ENCODE results near the gene RPA1.

RPA1 gene

DNA sequence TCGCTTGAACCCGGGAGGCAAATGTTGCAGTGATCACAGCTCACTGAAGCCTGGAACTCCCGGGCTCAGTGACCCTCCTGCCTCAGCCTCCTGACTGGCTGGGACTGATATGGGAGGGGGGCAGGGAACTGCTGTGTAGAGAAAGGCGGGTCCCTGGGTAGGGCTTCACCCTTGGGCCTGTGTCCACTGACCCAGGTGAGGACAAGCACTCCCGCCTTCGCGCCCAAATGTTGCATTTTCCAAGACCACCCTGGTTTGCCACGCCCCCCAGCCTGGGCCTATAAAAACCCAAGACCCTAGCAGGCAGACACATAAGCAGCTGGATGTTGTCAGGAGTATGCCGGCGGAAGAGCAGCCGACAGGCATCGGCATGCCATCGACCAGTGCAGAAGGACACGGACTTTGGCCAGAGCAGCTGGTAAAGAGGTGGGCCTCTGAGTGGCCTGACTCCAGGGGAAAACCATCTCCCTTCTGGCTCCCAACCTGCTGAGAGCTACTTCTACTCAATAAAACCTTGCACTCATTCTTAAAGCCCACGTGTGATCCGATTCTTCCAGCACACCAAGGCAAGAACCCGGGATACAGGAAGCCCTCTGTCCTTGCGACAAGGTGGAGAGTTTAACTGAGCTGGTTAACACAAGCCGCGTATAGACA, 19.2 kb upstream of the RPA1 start:
- H3K36me3 ChIP-seq (ENCODE audit: control insufficient read depth, insufficient read depth, low read length): peaks cover 12% of the 10 kb centered on the region
- no peaks in the 10 kb centered on the region for H3K27me3 ChIP-seq (replicated peaks; ENCODE audit: control insufficient read depth, insufficient read depth, low read length, poor library complexity, severe bottlenecking)
- H3K9me3 ChIP-seq (ENCODE audit: control insufficient read depth, low read length): no peaks in the 10 kb centered on the region
- no peak for DNase-seq
- no peak overlapping the region for H3K4me3 ChIP-seq (ENCODE audit: insufficient read depth, low read depth, low read length, poor library complexity, severe bottlenecking)
- H3K4me1 ChIP-seq (ENCODE audit: control insufficient read depth, insufficient read depth, low read length, poor library complexity, severe bottlenecking): no peaks in the 10 kb centered on the region
- no peak overlapping the region for H3K27ac ChIP-seq (ENCODE audit: insufficient read depth, low read length, poor library complexity, severe bottlenecking)

DNA sequence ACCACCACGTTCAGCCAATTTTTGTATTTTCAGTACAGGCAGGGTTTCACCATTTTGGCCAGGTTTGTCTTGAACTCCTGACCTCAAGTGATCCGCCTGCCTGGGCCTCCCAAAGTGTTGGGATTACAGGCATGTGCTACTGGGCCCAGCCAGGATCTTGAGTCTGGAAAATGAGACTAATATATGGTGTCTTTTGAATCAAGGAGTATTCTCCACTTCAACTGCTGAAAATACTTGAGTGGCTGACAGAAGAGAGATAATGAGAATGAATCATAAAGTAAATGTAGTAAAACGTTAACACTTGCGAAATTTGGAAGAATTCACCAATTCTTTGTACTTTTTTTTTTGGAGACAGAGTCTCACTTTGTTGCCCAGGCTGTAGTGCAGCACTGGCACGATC, 16.7 kb upstream of the RPA1 start:
- Histone ChIP-seq H3K4me3 (ENCODE audit: insufficient read depth, low read depth, low read length, poor library complexity, severe bottlenecking) (no peak overlapping the region), H3K9me3 (ENCODE audit: control insufficient read depth, low read length) (no peaks in the 10 kb centered on the region), H3K4me1 (ENCODE audit: control insufficient read depth, insufficient read depth, low read length, poor library complexity, severe bottlenecking) (no peaks in the 10 kb centered on the region), H3K36me3 (ENCODE audit: control insufficient read depth, insufficient read depth, low read length) (peaks cover 12% of the 10 kb centered on the region), H3K27ac (ENCODE audit: insufficient read depth, low read length, poor library complexity, severe bottlenecking) (no peak overlapping the region), H3K27me3 (replicated peaks; ENCODE audit: control insufficient read depth, insufficient read depth, low read length, poor library complexity, severe bottlenecking) (no peaks in the 10 kb centered on the region)
- DNase-seq: no peak

- Histone ChIP-seq H3K9me3 (ENCODE audit: control insufficient read depth, low read length) (no peaks in the 10 kb centered on the region), H3K36me3 (ENCODE audit: control insufficient read depth, insufficient read depth, low read length) (no peaks in the 10 kb centered on the region), H3K27ac (ENCODE audit: insufficient read depth, low read length, poor library complexity, severe bottlenecking) (no peak overlapping the region), H3K4me3 (ENCODE audit: insufficient read depth, low read depth, low read length, poor library complexity, severe bottlenecking) (no peak overlapping the region), H3K27me3 (replicated peaks; ENCODE audit: control insufficient read depth, insufficient read depth, low read length, poor library complexity, severe bottlenecking) (no peaks in the 10 kb centered on the region), H3K4me1 (ENCODE audit: control insufficient read depth, insufficient read depth, low read length, poor library complexity, severe bottlenecking) (peaks cover 6% of the 10 kb centered on the region)
- no peak for DNase-seq
These were observed 9.1 kb upstream of the RPA1 start for GRCh38 chr17:1820528-1821252.

DNA sequence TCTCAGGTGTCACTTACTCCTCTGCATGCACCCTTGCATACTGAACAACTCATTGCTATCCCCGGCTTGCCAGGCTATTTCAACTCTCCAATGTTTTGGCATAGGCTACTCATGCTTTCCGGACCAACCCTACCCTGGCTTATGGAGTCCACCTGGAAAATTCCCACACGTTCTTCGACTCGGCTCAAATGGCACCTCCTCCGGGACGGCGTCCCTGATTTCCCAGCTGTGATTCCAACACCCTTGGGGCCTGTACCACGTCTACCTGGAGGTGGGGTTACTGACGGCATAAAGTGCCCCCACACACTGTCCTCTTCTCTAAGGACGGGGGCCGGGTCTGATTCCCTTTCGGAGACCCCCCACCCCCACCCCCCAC, 601 bp upstream of the RPA1 start:
- H3K36me3 ChIP-seq (ENCODE audit: control insufficient read depth, insufficient read depth, low read length): peaks cover 10% of the 10 kb centered on the region
- peak overlapping the region; percentile 74 for H3K27ac ChIP-seq (ENCODE audit: insufficient read depth, low read length, poor library complexity, severe bottlenecking)
- no peak for DNase-seq
- no peaks in the 10 kb centered on the region for H3K27me3 ChIP-seq (replicated peaks; ENCODE audit: control insufficient read depth, insufficient read depth, low read length, poor library complexity, severe bottlenecking)
- no peaks in the 10 kb centered on the region for H3K9me3 ChIP-seq (ENCODE audit: control insufficient read depth, low read length)
- peaks cover 21% of the 10 kb centered on the region for H3K4me1 ChIP-seq (ENCODE audit: control insufficient read depth, insufficient read depth, low read length, poor library complexity, severe bottlenecking)
- peak overlapping the region; percentile 100 for H3K4me3 ChIP-seq (ENCODE audit: insufficient read depth, low read depth, low read length, poor library complexity, severe bottlenecking)

GRCh38 chr17:1830288-1830687, 483 bp downstream of the RPA1 start:
- no peaks in the 10 kb centered on the region for H3K9me3 ChIP-seq (ENCODE audit: control insufficient read depth, low read length)
- H3K27ac ChIP-seq (ENCODE audit: insufficient read depth, low read length, poor library complexity, severe bottlenecking): peak overlapping the region; percentile 74
- H3K36me3 ChIP-seq (ENCODE audit: control insufficient read depth, insufficient read depth, low read length): peaks cover 10% of the 10 kb centered on the region
- peaks cover 21% of the 10 kb centered on the region for H3K4me1 ChIP-seq (ENCODE audit: control insufficient read depth, insufficient read depth, low read length, poor library complexity, severe bottlenecking)
- no peak for DNase-seq
- H3K27me3 ChIP-seq (replicated peaks; ENCODE audit: control insufficient read depth, insufficient read depth, low read length, poor library complexity, severe bottlenecking): no peaks in the 10 kb centered on the region
- H3K4me3 ChIP-seq (ENCODE audit: insufficient read depth, low read depth, low read length, poor library complexity, severe bottlenecking): peak overlapping the region; percentile 100

DNA sequence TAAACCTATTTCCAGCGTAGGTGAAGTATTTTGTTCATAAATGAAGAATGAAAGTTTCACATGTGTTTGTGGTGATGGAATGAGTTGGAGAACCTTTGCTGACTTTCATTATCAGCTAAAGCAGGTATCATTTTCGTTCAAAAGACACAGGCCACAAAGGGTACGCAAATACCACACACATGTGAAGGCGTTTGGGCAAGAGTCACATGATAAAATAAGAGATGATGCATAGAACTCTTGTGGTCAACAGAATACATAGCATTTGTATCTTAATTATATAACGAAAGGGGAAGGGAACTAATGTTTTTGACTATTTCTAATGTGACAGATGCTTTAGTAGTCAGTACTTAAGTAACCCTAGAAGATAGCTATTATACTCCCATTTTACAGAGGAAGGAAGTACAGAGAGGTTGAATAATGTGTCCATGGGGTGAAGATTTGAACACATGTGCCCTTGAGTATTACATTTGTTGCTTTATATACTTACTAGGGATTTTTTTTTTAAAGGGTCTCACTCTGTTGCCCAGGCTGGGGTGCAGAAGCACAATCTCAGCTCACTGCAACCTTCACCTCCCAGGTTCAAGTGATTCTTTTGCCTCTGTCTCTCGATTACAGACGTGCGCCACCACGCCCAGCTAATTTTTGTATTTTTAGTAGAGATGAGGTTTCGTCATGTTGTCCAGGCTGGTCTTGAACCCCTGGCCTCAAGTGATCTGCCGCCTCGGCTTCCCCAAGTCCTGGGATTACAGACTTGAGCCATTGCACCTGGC, 4.8 kb downstream of the RPA1 start:
- no peaks in the 10 kb centered on the region for H3K27me3 ChIP-seq (replicated peaks; ENCODE audit: control insufficient read depth, insufficient read depth, low read length, poor library complexity, severe bottlenecking)
- no peak overlapping the region for H3K4me3 ChIP-seq (ENCODE audit: insufficient read depth, low read depth, low read length, poor library complexity, severe bottlenecking)
- H3K27ac ChIP-seq (ENCODE audit: insufficient read depth, low read length, poor library complexity, severe bottlenecking): no peak overlapping the region
- H3K9me3 ChIP-seq (ENCODE audit: control insufficient read depth, low read length): no peaks in the 10 kb centered on the region
- H3K36me3 ChIP-seq (ENCODE audit: control insufficient read depth, insufficient read depth, low read length): peaks cover 8% of the 10 kb centered on the region
- no peak for DNase-seq
- H3K4me1 ChIP-seq (ENCODE audit: control insufficient read depth, insufficient read depth, low read length, poor library complexity, severe bottlenecking): peaks cover 14% of the 10 kb centered on the region

DNA sequence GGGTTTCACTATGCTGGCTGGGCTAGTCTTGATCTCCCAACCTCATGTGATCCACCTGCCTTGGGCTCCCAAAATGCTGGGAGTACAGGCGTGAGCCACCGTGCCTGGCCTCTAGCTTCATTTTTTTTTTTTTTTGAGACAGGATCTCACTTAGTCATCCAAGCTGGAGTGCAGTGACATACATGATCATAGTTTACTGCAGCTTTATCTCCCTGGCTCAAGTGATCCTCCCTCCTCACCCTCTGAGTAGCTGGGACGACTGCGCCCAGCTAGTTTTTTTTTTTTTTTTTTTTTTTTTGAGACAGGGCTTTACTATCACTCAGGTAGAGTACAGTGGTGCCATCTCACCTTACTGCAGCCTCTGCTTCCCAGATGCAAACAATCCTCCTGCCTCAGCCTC, 9.7 kb downstream of the RPA1 start:
- Histone ChIP-seq H3K4me1 (ENCODE audit: control insufficient read depth, insufficient read depth, low read length, poor library complexity, severe bottlenecking) (no peaks in the 10 kb centered on the region), H3K27me3 (replicated peaks; ENCODE audit: control insufficient read depth, insufficient read depth, low read length, poor library complexity, severe bottlenecking) (no peaks in the 10 kb centered on the region), H3K4me3 (ENCODE audit: insufficient read depth, low read depth, low read length, poor library complexity, severe bottlenecking) (no peak overlapping the region), H3K36me3 (ENCODE audit: control insufficient read depth, insufficient read depth, low read length) (peaks cover 23% of the 10 kb centered on the region), H3K27ac (ENCODE audit: insufficient read depth, low read length, poor library complexity, severe bottlenecking) (no peak overlapping the region), H3K9me3 (ENCODE audit: control insufficient read depth, low read length) (no peaks in the 10 kb centered on the region)
- no peak for DNase-seq

GRCh38 chr17:1843947-1844346, 14.1 kb downstream of the RPA1 start:
- no peaks in the 10 kb centered on the region for H3K9me3 ChIP-seq (ENCODE audit: control insufficient read depth, low read length)
- H3K36me3 ChIP-seq (ENCODE audit: control insufficient read depth, insufficient read depth, low read length): peaks cover 55% of the 10 kb centered on the region
- no peaks in the 10 kb centered on the region for H3K4me1 ChIP-seq (ENCODE audit: control insufficient read depth, insufficient read depth, low read length, poor library complexity, severe bottlenecking)
- DNase-seq: no peak
- H3K4me3 ChIP-seq (ENCODE audit: insufficient read depth, low read depth, low read length, poor library complexity, severe bottlenecking): no peak overlapping the region
- no peaks in the 10 kb centered on the region for H3K27me3 ChIP-seq (replicated peaks; ENCODE audit: control insufficient read depth, insufficient read depth, low read length, poor library complexity, severe bottlenecking)
- H3K27ac ChIP-seq (ENCODE audit: insufficient read depth, low read length, poor library complexity, severe bottlenecking): no peak overlapping the region

GRCh38 chr17:1847191-1847590, 17.4 kb downstream of the RPA1 start:
- Histone ChIP-seq H3K4me3 (ENCODE audit: insufficient read depth, low read depth, low read length, poor library complexity, severe bottlenecking) (no peak overlapping the region), H3K27ac (ENCODE audit: insufficient read depth, low read length, poor library complexity, severe bottlenecking) (no peak overlapping the region), H3K4me1 (ENCODE audit: control insufficient read depth, insufficient read depth, low read length, poor library complexity, severe bottlenecking) (no peaks in the 10 kb centered on the region), H3K9me3 (ENCODE audit: control insufficient read depth, low read length) (no peaks in the 10 kb centered on the region), H3K27me3 (replicated peaks; ENCODE audit: control insufficient read depth, insufficient read depth, low read length, poor library complexity, severe bottlenecking) (no peaks in the 10 kb centered on the region), H3K36me3 (ENCODE audit: control insufficient read depth, insufficient read depth, low read length) (peaks cover 61% of the 10 kb centered on the region)
- DNase-seq: no peak

DNA sequence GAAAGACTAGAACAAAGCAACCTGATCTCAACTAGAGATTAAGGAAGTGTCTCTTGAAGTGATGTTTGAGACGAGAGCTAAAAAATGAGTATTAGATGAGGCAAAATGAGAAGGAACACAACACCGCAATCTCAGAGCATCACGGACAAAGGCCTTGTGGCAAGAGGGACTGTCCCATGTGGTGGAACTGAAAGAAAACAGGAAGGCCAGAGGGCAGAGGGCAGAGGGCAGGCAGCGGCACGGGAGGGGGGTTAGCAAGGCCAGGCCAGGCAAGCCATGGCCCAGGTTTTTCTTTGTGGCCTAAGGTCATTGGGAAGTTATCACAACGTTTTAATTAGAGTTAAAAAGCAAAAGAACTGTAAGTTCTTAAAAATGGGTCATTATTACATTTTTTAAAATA, 22.5 kb downstream of the RPA1 start:
- Histone ChIP-seq H3K27me3 (replicated peaks; ENCODE audit: control insufficient read depth, insufficient read depth, low read length, poor library complexity, severe bottlenecking) (no peaks in the 10 kb centered on the region), H3K27ac (ENCODE audit: insufficient read depth, low read length, poor library complexity, severe bottlenecking) (no peak overlapping the region), H3K36me3 (ENCODE audit: control insufficient read depth, insufficient read depth, low read length) (peaks cover 35% of the 10 kb centered on the region), H3K9me3 (ENCODE audit: control insufficient read depth, low read length) (no peaks in the 10 kb centered on the region), H3K4me1 (ENCODE audit: control insufficient read depth, insufficient read depth, low read length, poor library complexity, severe bottlenecking) (no peaks in the 10 kb centered on the region), H3K4me3 (ENCODE audit: insufficient read depth, low read depth, low read length, poor library complexity, severe bottlenecking) (no peak overlapping the region)
- no peak for DNase-seq

All from effector memory CD4-positive, alpha-beta T cell (primary cell).